Effector CD8-positive, alpha-beta T cell (primary cell): Measurements from ENCODE around the gene ERFE.

Experiments
- DNase-seq: peaks from one replicate; lab custom pipeline; 2025; lab: John Stamatoyannopoulos, UW

ERFE gene

GRCh38 chr2:238139196-238140039 is 19.4 kb upstream of the ERFE start:
- no peak for DNase-seq

- DNase-seq: no peak
Measured at GRCh38 chr2:238140040-238140439, 18.7 kb upstream of the ERFE start.

GRCh38 chr2:238140721-238141540 is 17.8 kb upstream of the ERFE start:
- no peak for DNase-seq

GRCh38 chr2:238141541-238142318 is 17.0 kb upstream of the ERFE start:
- no peak for DNase-seq

GRCh38 chr2:238142382-238143205 is 16.2 kb upstream of the ERFE start:
- no peak for DNase-seq

- DNase-seq: no peak
Measured at GRCh38 chr2:238143239-238143951, 15.4 kb upstream of the ERFE start.

GRCh38 chr2:238144262-238144661 is 14.5 kb upstream of the ERFE start:
- no peak for DNase-seq

GRCh38 chr2:238145046-238145445 is 13.7 kb upstream of the ERFE start:
- no peak for DNase-seq

GRCh38 chr2:238145851-238146250 is 12.9 kb upstream of the ERFE start:
- DNase-seq: no peak

- DNase-seq: no peak
Measured at GRCh38 chr2:238146884-238147544, 11.8 kb upstream of the ERFE start.

GRCh38 chr2:238148981-238149380 is 9.8 kb upstream of the ERFE start:
- no peak for DNase-seq

GRCh38 chr2:238149841-238150572 is 8.8 kb upstream of the ERFE start:
- DNase-seq: no peak

- no peak for DNase-seq
Measured at GRCh38 chr2:238150686-238151085, 8.1 kb upstream of the ERFE start.

- DNase-seq: no peak
Measured at GRCh38 chr2:238151205-238151604, 7.6 kb upstream of the ERFE start.

GRCh38 chr2:238151628-238152235 is 7.0 kb upstream of the ERFE start:
- no peak for DNase-seq

- DNase-seq: no peak
Measured at GRCh38 chr2:238152771-238153688, 5.7 kb upstream of the ERFE start.

GRCh38 chr2:238154570-238154969 is 4.2 kb upstream of the ERFE start:
- no peak for DNase-seq
